COLO829 (cell line): Measurements from ENCODE around the gene AP4E1.
"Not testable (repeated sequence)": the region's sequence is repeated elsewhere in the genome, so short reads cannot be mapped to it uniquely, and the experiment has no call there.

ENCODE experiments used
- DNase-seq: peaks from one replicate; pipeline ENCODE4 v3.0.0; 2012; ENCODE audit warnings: low spot score

Gene AP4E1

GRCh38 chr15:50950745-50951144 lies 42.3 kb downstream of the AP4E1 start:
- DNase-seq = not testable (repeated sequence)

DNA sequence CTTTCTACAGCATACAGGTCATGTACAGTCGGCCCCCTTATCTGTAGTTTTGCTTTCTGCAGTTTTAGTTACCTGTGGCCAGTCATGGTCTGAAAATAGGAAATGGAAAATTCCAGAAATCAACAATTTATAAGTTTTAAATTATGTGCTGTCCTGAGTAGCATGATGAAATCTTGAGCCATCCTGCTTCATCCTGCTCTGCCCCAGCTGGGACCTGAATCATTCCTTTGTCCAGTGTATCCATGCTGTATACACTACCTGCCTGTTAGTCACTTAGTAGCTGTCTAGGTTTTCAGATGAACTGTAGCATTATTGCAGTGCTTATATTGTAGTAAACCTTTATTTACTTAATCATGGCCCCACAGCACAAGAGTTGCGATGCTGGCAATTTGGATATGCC lies 44.8 kb downstream of the AP4E1 start:
- no peak for DNase-seq

DNA sequence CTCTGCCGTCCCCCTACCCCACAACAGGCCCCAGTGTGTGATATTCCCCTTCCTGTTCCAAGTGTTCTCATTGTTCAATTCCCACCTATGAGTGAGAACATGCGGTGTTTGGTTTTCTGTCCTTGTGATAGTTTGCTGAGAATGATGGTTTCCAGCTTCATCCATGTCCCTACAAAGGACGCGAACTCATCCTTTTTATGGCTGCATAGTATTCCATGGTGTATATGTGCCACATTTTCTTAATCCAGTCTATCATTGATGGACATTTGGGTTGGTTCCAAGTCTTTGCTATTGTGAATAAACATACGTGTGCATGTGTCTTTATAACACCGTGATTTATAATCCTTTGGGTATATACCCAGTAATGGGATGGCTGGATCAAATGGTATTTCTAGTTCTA lies 46.4 kb downstream of the AP4E1 start:
- not testable (repeated sequence) for DNase-seq

DNA sequence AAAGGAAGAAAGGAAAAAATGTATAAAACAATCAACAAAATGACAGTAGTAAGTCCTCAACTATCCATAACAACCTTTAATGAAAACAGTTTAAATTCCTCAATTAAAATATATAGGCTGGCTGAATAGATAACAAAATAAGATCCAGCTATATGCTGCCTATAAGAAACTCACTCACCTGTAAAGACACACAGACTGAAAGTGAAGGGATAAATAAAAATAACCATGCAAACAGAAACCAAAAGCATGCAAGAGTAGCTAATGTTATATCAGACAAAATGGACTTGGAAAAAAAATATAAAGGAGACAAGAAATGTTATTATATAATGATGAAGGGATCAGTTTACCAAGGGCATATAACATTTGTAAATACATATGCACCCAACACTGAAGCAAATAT lies 51.2 kb downstream of the AP4E1 start:
- no peak for DNase-seq

DNA sequence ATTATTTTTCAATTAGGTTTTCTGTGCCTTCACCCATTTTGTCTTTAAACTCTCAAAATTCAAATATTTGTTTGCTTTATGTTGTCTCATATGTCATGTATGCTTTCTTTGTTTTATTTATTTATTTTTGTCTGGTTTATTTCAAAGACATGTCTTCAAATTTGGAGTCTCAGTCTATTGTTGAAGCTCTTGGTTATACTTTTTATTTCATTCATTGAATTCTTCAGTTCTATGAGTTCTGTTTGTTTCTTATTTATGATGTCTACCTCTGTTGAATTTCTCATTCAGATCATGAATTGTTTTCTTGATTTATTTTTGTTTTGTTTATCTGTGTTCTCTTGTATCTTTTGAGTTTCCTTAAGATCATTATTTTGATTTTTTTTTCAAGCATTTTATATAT lies 55.6 kb downstream of the AP4E1 start:
- DNase-seq = no peak

DNA sequence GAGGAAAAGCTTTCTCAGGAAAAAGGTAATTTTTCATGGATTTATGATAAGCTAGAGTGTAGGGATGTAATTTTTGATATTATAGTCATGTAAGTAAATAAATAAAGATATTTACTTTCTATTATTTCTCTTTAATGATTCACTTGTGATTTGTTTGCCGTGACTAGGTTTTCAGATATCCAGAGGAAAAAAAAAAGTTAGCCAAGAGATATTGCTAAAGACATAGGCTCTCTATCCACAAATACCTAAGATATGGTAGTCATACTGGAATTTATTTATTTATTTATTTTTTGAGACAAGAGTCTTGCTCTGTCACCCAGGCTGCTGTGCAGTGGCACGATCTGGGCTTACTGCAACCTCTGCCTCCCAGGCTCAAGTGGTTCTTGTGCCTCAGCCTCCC lies 59.9 kb downstream of the AP4E1 start:
- DNase-seq = no peak

GRCh38 chr15:50970524-50970923 lies 62.0 kb downstream of the AP4E1 start:
- DNase-seq = no peak

DNA sequence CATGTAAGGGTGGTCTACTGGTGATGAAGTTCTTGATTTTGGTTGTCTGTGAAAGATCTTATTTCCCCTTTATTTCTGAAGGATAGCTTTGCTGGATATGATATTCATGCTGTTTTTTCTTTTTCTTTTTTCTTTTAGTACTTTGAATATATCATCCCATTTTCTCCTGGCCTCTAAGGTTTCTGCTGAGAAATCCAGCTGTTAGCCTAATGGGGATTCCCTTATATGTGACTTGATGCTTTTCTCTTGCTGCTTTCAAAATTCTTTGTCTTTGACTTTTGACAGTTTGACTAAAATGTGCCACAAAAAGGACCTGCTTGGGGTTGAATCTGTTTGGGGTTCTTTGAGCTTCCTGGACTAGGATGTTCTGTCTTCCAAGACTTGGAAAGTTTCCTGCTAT lies 62.6 kb downstream of the AP4E1 start:
- DNase-seq = no peak

DNA sequence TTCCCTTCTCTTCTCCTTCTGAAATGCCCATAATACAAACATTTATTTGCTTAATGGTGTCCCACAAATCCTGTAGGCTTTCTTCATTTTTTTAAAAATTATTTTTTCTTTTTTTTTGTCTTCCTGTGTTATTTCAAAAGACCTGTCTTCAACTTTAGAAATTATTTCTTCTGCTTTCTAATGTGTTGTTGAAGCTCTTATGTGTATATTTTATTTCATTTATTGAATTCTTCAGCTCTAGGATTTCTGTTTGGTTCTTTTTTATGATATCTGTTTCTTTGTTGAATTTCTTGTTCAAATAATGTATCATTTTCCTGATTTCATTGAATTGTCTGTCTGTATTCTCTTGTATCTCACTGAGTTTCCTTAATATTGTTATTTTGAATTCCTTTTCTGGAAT lies 63.1 kb downstream of the AP4E1 start:
- DNase-seq = no peak

GRCh38 chr15:50973605-50974004 lies 65.1 kb downstream of the AP4E1 start:
- no peak for DNase-seq

GRCh38 chr15:50977162-50977561 lies 68.7 kb downstream of the AP4E1 start:
- no peak for DNase-seq

- no peak for DNase-seq
Observed at GRCh38 chr15:50978580-50978979, 70.1 kb downstream of the AP4E1 start.

- no peak for DNase-seq
Observed at GRCh38 chr15:50979041-50979440, 70.6 kb downstream of the AP4E1 start.

GRCh38 chr15:50993598-50993997 lies 85.1 kb downstream of the AP4E1 start:
- no peak for DNase-seq

DNA sequence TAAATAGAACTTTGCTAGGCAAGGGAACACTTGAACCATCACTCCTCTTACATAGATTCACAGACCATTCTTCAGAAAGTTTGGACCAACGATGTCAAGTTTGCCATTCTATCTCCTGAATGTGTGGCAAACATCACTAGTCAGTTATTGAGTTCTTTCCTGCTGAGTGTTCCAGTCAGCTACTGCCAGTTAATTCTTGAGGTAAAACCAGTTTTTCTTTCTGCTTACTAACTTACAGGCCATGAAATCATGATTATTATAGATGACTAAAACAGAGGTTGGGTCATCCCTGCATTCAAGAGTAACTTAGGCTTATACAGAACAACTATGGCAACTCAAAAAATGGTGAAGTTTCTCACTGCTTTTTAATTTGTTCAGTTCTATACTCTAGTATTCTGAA lies 88.2 kb downstream of the AP4E1 start:
- no peak for DNase-seq

DNA sequence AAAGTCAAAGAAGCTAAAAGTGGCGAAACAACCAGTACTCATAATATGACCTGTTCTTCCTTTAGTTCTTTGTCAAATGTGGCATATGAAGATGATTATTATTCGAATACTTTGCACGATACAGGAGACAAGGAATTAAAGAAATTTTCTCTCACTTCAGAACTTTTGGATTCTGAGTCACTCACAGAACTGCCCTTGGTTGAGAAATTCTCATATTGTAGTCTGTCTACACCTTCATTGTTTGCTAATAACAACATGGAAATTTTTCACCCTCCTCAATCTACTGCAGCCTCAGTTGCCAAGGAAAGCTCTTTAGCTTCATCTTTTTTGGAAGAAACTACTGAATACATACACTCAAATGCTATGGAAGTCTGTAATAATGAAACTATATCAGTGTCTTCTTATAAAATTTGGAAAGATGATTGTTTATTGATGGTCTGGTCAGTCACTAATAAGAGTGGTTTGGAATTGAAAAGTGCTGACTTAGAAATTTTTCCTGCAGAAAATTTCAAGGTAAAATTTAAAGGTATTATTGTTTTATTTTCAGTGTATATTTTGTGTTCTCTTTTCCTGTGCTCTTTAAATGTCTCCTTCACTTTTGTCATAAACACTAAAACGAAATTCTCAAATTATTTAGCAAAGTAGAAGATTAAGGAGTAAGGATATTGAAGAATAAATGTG lies 89.0 kb downstream of the AP4E1 start:
- no peak for DNase-seq

DNA sequence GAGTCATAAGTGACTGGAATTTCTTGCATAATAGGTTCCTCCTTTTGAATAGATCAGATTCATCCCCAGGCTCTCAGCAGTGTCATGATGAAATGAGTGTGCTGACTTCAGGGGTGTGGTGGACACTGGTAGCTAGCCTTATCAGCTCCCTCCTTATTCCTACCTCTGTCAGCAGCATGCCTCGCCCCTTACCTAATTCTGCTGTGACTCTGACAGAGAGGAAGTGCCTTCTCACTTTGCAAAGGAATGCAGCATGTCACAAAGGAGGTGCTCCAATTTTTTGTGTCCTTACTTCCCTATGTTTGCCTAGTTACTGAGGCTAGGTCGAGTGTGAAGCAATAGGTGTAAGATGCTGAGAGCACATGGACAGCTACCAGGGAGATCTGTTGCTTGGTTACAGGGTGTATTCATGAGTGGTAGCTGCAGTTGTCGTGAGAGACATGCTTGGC lies 95.6 kb downstream of the AP4E1 start:
- DNase-seq = no peak

DNA sequence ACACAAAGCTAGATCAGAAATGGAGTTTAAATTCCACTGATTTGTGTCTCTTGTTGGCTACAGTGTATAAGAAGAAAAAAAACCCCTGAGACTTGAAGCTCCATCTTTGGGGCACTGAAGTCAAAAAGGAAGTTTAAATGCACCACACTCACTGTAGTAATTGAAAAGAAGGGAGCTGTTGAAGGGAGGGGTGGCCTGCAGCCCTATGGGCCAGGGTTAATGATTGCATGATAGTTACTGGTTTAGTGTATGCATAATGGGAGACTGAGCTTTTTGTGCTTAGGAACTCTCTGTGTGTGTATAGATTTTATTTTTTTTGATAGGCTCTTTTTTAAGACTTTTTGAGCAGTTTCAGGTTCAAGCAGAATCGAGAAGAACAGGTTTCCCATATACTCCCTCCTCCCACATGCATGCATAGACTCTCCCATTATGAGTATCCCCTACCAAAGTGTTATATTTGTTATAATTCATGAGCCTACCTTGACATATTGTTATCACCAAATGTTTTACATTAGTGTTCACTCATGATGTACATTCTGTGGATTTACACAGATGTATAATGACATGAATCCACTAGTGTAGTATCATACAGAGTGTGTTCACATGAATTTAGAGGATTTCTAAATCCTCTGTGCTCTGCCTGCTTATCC lies 98.0 kb downstream of the AP4E1 start:
- no peak for DNase-seq

DNA sequence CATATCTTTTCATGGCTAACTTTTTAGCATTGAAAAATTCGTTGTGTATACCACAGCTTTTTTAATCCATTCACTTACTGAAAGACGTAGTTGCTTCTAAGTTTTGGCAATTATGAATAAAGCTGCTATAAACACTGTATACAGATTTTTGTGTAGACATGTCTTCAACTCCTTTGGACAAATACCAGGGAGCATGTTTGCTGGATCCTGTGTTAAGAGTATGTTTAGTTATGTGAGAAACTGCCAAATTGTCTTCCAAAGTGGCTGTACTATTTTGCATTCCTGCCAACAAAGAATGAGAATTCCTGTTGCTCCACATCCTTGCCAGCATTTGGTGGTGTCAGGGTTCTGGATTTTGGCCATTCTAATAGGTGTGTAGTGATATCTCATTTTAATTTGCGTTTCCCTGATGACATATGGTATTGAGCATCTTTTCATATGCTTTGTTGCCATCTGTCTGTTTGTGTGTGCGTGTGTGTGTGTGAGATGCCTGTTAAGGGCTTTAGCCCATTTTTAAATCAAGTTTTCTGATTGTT lies 98.7 kb downstream of the AP4E1 start:
- DNase-seq = no peak

DNA sequence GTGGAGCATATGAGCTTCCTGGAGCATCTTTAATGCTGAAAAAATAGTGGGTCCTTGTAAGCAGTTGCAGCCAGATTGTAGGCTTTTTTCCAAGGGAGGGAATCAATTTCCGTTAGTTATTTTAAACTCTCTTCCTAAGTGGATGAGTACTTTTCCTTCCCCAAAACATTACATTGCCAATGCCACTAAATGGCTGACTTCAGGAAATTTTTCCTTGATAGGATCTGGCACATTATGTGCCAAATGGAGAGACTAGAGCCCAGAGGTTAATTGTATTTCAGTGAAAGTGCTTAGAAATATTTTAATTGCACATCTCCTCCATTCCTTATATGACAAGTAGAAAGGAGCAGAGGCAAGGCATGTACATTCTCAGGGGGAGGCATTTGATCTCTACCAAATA lies 102.7 kb downstream of the AP4E1 start:
- DNase-seq = no peak

- no peak for DNase-seq
Observed at GRCh38 chr15:51016615-51017014, 108.1 kb downstream of the AP4E1 start.

DNA sequence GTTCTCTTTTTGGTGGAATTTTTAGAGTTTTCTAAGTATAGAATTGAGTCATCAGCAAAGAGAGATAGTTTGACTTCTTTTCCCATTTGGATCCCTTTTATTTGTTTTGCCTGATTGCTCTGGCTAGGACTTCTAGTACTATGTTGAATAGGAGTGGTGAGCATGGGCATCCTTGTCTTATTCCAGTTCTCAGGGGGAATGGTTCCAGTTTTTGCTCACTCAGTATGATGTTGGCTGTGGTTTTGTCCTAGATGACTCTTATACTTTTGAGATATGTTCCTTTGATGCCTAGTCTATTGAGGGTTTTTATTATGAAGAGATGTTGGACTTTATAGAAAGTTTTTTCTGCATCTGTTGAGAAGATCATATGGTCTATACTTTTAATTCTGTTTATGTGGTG lies 113.7 kb downstream of the AP4E1 start:
- no peak for DNase-seq

GRCh38 chr15:51023499-51023898 lies 115.0 kb downstream of the AP4E1 start:
- DNase-seq = no peak
